CD4-positive, alpha-beta T cell treated with Interferon alpha-2 for 1 hour (primary cell): Measurements from ENCODE around the gene KRTAP9-3.
"Not testable (repeated sequence)": the region's sequence is repeated elsewhere in the genome, so short reads cannot be mapped to it uniquely, and the experiment has no call there.

ENCODE experiments used
- DNase-seq, 2 donors: peaks; one replicate each; pipeline ENCODE4 v3.0.0-alpha.2; 2020 to 2022

KRTAP9-3 gene, protein sequence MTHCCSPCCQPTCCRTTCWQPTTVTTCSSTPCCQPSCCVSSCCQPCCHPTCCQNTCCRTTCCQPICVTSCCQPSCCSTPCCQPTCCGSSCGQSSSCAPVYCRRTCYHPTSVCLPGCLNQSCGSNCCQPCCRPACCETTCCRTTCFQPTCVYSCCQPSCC

DNA sequence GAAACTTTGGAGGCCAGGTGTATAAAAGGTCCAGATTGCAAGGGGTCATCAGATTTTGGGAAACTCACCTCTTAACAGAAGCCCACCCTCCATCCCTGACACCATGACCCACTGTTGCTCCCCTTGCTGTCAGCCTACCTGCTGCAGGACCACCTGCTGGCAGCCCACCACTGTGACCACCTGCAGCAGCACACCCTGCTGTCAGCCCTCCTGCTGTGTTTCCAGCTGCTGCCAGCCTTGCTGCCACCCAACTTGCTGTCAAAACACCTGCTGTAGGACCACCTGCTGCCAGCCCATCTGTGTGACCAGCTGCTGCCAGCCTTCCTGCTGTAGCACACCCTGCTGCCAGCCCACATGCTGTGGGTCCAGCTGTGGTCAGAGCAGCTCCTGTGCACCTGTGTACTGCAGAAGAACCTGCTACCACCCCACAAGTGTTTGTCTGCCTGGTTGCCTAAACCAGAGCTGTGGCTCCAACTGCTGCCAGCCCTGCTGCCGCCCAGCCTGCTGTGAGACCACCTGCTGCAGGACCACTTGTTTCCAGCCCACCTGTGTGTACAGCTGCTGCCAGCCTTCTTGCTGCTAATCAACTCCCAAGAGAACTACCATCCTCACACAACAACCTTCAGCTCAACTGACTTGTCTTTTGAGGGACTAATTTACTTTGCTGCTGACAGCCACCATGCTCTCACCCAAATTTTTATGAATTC, at the start of gene KRTAP9-3:
Gene KRTAP9-3 (plus strand): TSS at position 51 of the 707 bp plus-strand sequence. CDS start 53 bp downstream, at position 104.
- not testable (repeated sequence) for DNase-seq

DNA sequence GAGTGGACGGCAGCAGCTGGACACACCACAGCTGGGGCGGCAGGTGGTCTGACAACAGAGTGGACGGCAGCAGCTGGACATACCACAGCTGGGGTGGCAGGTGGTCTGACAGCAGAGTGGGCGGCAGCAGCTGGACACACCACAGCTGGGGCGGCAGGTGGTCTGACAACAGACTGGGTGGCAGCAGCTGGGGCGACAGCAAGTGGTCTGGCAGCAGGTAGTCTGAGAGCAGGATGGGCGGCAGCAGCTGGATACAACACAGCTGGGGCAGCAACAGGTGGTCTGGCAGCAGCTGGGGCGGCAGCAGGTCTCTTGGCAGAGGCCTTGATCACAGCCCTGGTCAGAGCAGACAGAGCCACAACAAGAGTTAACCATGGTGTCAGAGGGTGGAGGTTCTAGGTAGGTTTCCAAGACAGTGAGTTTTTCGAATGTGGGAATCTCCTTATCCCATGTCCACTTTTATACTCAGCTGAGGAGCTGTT, 47.7 kb upstream of the KRTAP9-3 start, which contains the start of gene KRTAP4-1:
Gene KRTAP4-1 (minus strand): TSS at position 432 of the 482 bp plus-strand sequence. CDS start 57 bp downstream, at position 375.
- no peak for DNase-seq

GRCh38 chr17:41185001-41185400, 47.2 kb upstream of the KRTAP9-3 start:
- DNase-seq = no peak

DNA sequence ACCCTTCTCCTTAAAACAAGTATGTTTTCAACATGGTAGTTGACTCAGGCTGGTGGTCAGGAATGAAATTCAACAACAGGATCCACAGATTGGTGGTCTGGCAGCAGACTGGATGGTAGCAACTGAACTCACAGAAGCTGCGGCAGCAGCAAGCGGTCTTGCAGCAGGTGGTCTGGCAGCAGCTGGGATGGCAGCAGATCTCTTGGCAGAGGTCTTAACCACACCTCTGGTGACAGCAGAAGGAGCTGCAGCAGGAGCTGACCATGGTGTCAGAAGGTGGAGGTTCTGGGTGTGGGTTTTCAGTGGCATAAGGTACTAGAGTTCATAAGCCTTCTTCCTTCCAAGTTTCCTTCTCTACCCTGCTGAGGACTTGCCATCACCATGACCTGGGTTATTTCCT, 45.4 kb upstream of the KRTAP9-3 start:
- DNase-seq = no peak

GRCh38 chr17:41189837-41190318, 42.4 kb upstream of the KRTAP9-3 start, which contains the start of gene KRTAP9-1:
Gene KRTAP9-1 (plus strand): TSS chr17:41189887. CDS start chr17:41189887, 0 bp downstream.
- not testable (repeated sequence) for DNase-seq

GRCh38 chr17:41190328-41190727, 41.9 kb upstream of the KRTAP9-3 start:
- no peak for DNase-seq

GRCh38 chr17:41196068-41196467, 36.2 kb upstream of the KRTAP9-3 start:
- DNase-seq = no peak

DNA sequence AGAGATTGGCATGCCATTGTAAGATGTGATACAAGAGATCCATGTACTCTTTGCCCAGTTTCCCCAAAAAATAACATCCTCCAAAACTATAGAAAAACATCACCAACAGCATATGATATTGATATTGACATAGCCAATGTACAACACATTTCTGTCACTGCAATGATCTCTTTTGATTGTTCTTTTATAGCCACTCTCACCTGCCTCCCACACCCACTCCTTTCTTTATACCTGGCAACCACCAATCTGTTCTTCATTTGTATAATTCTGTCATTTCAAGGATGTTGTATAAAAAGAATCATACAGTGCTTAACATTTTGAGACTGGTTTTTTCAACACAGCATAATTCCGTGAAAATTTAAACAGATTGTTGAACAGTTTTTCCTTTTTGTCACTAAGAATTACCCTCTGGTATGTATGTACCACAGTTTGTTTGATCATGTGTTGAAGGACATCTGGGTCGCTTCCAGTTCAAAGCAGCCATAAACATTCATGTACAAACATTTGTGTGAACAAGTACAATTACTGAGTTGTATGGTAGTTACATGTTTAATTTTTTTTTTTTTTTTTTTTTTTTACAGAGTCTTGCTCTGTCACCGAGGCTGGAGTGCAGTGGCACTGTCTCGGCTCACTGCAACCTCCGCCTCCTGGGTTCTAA, 32.7 kb upstream of the KRTAP9-3 start:
- no peak for DNase-seq

- DNase-seq = no peak
Measured at GRCh38 chr17:41211845-41212466, 20.3 kb upstream of the KRTAP9-3 start.

DNA sequence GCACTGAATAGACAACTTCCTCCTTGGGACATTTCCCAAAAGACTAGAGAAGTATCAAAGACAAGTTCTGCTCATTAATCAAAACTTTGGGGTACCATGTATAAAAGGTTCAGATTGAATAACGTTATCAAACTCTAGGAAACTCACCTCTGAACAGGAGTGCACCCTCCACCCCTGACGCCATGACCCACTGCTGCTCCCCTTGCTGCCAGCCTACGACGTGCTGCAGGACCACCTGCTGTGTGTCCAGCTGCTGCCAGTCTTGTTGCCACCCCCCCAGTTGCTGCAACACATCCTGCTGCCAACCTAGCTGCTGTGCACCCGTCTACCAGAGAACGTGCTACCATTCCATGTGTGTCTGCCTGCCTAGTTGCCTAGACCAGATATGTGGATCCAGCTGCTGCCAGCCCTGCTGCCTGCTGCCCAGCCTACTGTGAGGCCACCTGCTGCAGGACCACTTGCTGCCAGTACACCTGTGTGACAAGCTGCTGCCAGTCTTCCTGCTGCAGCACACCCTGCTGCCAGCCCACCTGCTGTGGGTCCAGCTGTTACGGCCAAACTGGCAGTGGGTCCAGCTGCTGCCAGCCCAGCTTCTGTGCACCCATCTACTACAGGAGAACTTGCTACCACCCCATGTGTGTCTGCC, 19.6 kb upstream of the KRTAP9-3 start:
- DNase-seq = no peak

GRCh38 chr17:41215681-41216080, 16.6 kb upstream of the KRTAP9-3 start:
- DNase-seq = no peak

GRCh38 chr17:41223821-41224220, 8.4 kb upstream of the KRTAP9-3 start:
- no peak for DNase-seq

DNA sequence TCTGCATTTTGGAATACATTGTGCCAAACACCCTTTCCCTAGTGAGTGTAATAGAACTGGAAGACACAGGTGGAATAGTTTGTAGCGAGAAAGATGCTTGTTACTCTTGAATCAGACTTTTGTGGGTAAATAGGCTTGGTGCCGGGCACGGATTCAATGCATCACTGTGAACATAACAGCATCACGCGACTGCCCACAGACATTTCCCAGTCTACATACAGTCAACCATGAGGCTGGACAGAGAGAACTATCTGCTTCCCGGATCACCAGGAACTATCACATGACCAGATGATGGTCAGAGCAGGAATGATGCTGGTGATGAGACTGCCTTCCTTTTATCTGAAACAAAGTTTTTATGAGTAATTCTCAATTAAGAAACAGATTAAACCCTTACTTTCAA, 6.2 kb upstream of the KRTAP9-3 start:
- no peak for DNase-seq

DNA sequence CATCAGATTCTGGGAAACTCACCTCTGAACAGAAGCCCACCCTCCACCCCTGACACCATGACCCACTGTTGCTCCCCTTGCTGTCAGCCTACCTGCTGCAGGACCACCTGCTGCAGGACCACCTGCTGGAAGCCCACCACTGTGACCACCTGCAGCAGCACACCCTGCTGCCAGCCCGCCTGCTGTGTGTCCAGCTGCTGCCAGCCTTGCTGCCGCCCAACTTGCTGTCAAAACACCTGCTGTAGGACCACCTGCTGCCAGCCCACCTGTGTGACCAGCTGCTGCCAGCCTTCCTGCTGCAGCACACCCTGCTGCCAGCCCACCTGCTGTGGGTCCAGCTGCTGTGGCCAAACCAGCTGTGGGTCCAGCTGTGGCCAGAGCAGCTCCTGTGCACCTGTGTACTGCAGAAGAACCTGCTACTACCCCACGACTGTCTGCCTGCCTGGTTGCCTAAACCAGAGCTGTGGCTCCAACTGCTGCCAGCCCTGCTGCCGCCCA, 5.6 kb upstream of the KRTAP9-3 start, which contains the start of gene KRTAP9-2:
Gene KRTAP9-2 (plus strand): TSS at position 51 of the 498 bp plus-strand sequence. CDS start 7 bp downstream, at position 58.
- DNase-seq = not testable (repeated sequence)

DNA sequence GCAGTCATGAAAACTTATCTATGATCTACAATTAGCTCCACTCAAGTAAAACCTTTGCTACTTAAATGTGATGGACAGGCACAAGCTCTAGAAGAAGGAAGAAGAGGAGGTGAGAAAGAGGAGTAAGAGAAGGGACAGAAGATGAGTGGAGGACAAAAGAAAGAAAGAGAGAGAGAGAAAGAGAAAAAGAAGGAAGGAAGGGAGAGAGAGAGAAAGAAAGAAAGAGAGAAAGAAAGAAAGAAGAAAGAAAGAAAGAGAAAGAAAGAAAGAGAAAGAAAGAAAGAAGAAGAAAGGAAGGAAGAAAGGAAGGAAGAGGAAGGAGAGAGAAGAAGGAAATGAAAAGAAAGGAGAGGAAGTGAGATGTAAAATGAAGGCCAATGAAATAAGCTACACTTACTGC, 2.2 kb upstream of the KRTAP9-3 start:
- DNase-seq = no peak

GRCh38 chr17:41231731-41232130, 518 bp upstream of the KRTAP9-3 start:
- DNase-seq = no peak

GRCh38 chr17:41237116-41237515, 4.9 kb downstream of the KRTAP9-3 start:
- not testable (repeated sequence) for DNase-seq

DNA sequence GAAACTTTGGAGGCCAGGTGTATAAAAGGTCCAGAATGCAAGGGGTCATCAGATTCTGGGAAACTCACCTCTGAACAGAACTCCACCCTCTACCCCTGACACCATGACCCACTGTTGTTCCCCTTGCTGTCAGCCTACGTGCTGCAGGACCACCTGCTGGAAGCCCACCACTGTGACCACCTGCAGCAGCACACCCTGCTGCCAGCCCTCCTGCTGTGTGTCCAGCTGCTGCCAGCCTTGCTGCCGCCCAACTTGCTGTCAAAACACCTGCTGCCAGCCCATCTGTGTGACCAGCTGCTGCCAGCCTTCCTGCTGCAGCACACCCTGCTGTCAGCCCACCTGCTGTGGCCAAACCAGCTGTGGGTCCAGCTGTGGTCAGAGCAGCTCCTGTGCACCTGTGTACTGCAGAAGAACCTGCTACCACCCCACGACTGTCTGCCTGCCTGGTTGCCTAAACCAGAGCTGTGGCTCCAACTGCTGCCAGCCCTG, 5.7 kb downstream of the KRTAP9-3 start, which contains the start of gene KRTAP9-8:
Gene KRTAP9-8 (plus strand): TSS at position 51 of the 489 bp plus-strand sequence. CDS start 53 bp downstream, at position 104.
- DNase-seq = not testable (repeated sequence)

DNA sequence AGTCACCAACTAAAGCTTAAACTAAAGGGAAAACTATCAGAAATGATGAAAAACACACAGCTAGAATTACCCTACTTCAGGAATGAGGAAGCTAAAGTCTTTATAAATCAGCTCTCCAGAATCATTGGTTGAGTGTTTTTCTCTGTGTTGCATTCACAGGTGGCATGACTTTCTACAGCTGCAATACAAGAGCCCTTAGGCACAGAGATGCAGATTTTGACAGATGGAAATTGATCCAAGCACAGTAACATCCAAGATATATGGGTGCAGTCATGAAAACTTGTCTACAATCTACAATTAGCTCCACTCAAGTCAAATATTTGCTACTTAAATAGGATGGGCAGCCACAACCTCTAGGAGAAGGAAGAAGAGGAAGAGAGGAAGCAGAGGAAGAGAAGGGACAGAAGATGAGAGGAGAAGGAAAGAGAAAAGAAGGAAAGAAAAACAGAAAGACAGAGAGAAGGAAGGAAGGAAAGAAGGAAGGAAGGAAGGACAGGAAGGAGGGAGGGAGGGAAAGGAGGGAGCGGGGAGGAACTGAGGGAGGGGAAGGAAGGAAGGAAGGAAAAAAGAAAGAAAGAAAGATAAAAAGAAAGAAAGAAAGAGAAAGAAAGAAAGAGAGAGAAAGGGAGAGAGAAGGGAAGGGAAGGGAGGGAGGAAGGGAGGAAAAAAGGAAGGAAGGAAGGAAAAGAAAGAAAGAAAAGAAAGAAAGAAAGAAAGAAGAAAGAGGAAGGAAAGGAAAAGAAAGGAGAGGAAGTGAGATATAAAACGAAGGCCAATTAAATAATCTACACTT, 14.9 kb downstream of the KRTAP9-3 start:
- not testable (repeated sequence) for DNase-seq

GRCh38 chr17:41249637-41250240, 17.5 kb downstream of the KRTAP9-3 start, which contains the start of gene KRTAP9-4:
Gene KRTAP9-4 (plus strand): TSS chr17:41249687. CDS start chr17:41249721, 34 bp downstream.
- not testable (repeated sequence) for DNase-seq
